ENCODE results near the gene C9orf43.

The C9orf43 gene

GRCh38 chr9:113421726-113422125, 11.2 kb downstream of the C9orf43 start:
- TF ChIP-seq CTCF (conservative IDR thresholded peaks at IDR 0.05; ENCODE audit: control insufficient read depth, insufficient read depth, low read depth, low read length): no peak
- H3K4me3 ChIP-seq (ENCODE audit: control insufficient read depth, low read depth, low read length): no peak overlapping the region
- no peak for DNase-seq (ENCODE audit: low read depth)

- no peak for TF ChIP-seq CTCF (conservative IDR thresholded peaks at IDR 0.05; ENCODE audit: control insufficient read depth, insufficient read depth, low read depth, low read length)
- no peak overlapping the region for H3K4me3 ChIP-seq (ENCODE audit: control insufficient read depth, low read depth, low read length)
- no peak for DNase-seq (ENCODE audit: low read depth)
Observed at GRCh38 chr9:113425072-113425471, 14.5 kb downstream of the C9orf43 start.

GRCh38 chr9:113426701-113427100, 16.2 kb downstream of the C9orf43 start:
- TF ChIP-seq CTCF (conservative IDR thresholded peaks at IDR 0.05; ENCODE audit: control insufficient read depth, insufficient read depth, low read depth, low read length): no peak
- DNase-seq (ENCODE audit: low read depth): no peak
- no peak overlapping the region for H3K4me3 ChIP-seq (ENCODE audit: control insufficient read depth, low read depth, low read length)

- peak; percentile 74 for DNase-seq (ENCODE audit: low read depth)
- TF ChIP-seq CTCF (conservative IDR thresholded peaks at IDR 0.05; ENCODE audit: control insufficient read depth, insufficient read depth, low read depth, low read length): no peak
- no peak overlapping the region for H3K4me3 ChIP-seq (ENCODE audit: control insufficient read depth, low read depth, low read length)
Observed at GRCh38 chr9:113427629-113428028, 17.1 kb downstream of the C9orf43 start.

- H3K4me3 ChIP-seq (ENCODE audit: control insufficient read depth, low read depth, low read length): no peak overlapping the region
- no peak for TF ChIP-seq CTCF (conservative IDR thresholded peaks at IDR 0.05; ENCODE audit: control insufficient read depth, insufficient read depth, low read depth, low read length)
- peak; percentile 13 for DNase-seq (ENCODE audit: low read depth)
Observed at GRCh38 chr9:113428062-113428615, 17.6 kb downstream of the C9orf43 start.

- H3K4me3 ChIP-seq (ENCODE audit: control insufficient read depth, low read depth, low read length): no peak overlapping the region
- no peak for TF ChIP-seq CTCF (conservative IDR thresholded peaks at IDR 0.05; ENCODE audit: control insufficient read depth, insufficient read depth, low read depth, low read length)
- no peak for DNase-seq (ENCODE audit: low read depth)
Observed at GRCh38 chr9:113431191-113431590, 20.6 kb downstream of the C9orf43 start.
